HL-60/S4 (cell line): Measurements from ENCODE around the gene LYZL6.
"Not testable (repeated sequence)": the region's sequence is repeated elsewhere in the genome, so short reads cannot be mapped to it uniquely, and the experiment has no call there.

Experiments
- in situ Hi-C: fragments of 300-500 bp; cut with MboI; formaldehyde crosslinking; loops from 2 replicates; pipeline ENCODE4 v1.14.3; 2022; ENCODE audit warnings: low sequenced_read_pairs

Gene LYZL6

GRCh38 chr17:35912339-35912912 is 31.1 kb downstream of the LYZL6 start:
- in situ Hi-C loops, result no loop called here

GRCh38 chr17:35909408-35909807 is 34.1 kb downstream of the LYZL6 start:
- in situ Hi-C loops, result no loop called here

GRCh38 chr17:35907691-35908090 is 35.8 kb downstream of the LYZL6 start:
- in situ Hi-C loops, result no loop called here

- in situ Hi-C loops, result no loop called here
Measured at GRCh38 chr17:35906926-35907637, 36.4 kb downstream of the LYZL6 start.

- in situ Hi-C loops, result no loop called here
Measured at GRCh38 chr17:35906191-35906925, 37.2 kb downstream of the LYZL6 start.

GRCh38 chr17:35903451-35903850 is 40.1 kb downstream of the LYZL6 start:
- in situ Hi-C loops, result no loop called here

GRCh38 chr17:35901631-35902175 is 41.8 kb downstream of the LYZL6 start:
- in situ Hi-C loops, result no loop called here

GRCh38 chr17:35900708-35901480 is 42.6 kb downstream of the LYZL6 start:
- in situ Hi-C loops, result no loop called here

GRCh38 chr17:35900280-35900679 is 43.2 kb downstream of the LYZL6 start:
- in situ Hi-C loops, result no loop called here

GRCh38 chr17:35898283-35899070 is 45.0 kb downstream of the LYZL6 start:
- in situ Hi-C loops, result no loop called here

- in situ Hi-C loops, result not testable (repeated sequence)
Measured at GRCh38 chr17:35897772-35898171, 45.7 kb downstream of the LYZL6 start.

- in situ Hi-C loops, result no loop called here
Measured at GRCh38 chr17:35895636-35896587, 47.6 kb downstream of the LYZL6 start.

GRCh38 chr17:35894206-35894605 is 49.3 kb downstream of the LYZL6 start:
- in situ Hi-C loops, result no loop called here

GRCh38 chr17:35893751-35894150 is 49.8 kb downstream of the LYZL6 start:
- in situ Hi-C loops, result no loop called here

- in situ Hi-C loops, result no loop called here
Measured at GRCh38 chr17:35892091-35893035, 51.1 kb downstream of the LYZL6 start.

- in situ Hi-C loops, result no loop called here
Measured at GRCh38 chr17:35891269-35891668, 52.2 kb downstream of the LYZL6 start.

GRCh38 chr17:35890774-35891155 is 52.7 kb downstream of the LYZL6 start:
- in situ Hi-C loops, result no loop called here
